ENCODE measurements around the gene BTBD2.

BTBD2 gene

DNA sequence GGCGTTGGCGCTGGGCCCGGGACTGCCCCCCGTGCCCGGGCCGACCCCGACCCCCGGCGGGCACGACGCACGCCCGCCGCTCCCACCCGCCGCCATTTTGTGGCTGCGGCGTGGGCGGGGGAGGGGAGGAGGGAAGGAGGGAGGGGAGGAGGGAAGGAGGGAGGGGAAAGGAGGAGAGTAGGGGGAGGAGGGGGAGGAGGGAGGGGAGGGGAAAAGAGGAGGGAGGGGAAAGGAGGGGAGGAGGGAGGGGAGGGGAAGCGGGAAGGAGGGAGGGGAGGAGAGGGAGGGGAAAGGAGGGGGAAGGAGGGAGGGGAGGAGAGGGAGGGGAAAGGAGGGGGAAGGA lies at the start of gene BTBD2:
Gene BTBD2 (minus strand): TSS at position 107 of the 343 bp plus-strand sequence. CDS start 11 bp downstream, at position 96.
- peak; percentile 57 to 65 for DNase-seq (ENCODE audit: low read depth in 2 of 2)

DNA sequence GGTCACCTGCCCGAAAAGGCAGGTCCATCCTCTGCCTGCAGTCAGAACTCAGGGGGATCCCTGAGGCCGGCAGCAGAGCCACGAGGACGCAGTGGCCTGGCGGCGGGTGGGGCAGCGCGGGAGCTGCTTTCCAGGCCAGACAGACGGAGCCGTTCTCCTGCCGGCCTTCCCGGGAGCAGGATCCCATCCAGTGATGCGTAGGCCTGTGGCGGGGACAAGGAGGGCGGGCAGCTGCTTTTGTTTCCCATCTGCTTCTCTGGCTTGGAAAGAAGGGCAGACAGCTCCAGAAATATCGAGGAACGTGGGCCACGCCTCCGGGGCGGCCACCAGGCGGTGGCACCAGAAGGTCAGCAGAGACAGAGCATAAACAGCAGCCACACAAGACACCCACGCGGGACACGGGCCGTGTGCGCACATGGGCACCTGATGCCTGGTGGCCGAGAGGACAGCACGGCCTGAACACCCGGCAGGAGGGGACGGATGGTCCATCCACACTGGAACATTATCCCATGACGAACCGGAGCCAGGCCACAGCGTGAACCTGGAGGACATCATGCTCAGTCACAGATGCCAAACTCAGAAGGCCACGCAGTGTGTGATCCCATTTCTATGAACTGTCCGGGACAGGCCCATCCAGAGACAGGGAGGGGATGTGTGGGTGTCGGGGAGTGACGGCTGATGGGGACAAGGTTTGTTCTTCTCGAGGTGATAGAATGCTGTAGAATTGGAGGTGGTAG lies 49.4 kb upstream of the BTBD2 start:
- no peak for DNase-seq (ENCODE audit: low read depth in 2 of 2)

DNA sequence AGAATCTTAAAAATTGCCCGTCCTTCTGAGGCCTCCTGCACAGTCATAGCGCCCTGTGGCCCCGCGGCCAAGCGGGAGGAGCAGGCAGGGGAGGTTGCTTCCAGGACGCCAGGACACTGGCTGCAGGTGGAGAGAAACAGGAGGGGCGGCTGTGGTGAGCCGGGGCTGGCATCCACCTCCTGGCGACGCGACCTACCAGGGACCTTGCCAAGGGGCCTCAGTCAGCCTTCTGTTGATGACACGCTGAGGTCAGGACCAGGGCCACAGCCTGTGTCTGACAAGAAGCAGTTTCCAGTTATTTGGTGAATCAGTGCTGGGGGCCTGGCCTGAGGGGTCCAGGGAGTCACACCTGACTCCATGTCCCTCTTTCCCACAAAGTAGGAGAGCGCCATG lies 48.9 kb upstream of the BTBD2 start:
- no peak for DNase-seq (ENCODE audit: low read depth in 2 of 2)

DNA sequence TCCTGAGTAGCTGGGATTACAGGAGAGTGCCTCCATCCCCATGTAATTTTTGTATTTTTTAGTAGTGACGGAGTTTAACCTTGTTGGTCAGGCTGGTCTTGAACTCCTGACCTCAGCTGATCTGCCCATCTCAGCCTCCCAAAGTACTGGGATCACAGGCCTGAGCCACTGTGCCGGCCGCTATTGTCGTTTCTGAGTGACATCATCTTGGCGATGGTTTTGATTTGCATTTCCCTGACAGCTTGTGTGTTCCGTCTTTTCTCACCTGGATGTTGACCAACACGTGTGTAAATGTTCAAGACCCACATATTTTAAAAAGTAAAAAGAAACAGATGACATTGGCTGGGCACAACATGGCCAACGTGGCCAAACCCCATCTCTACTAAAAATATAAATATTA lies 48.3 kb upstream of the BTBD2 start:
- DNase-seq (ENCODE audit: low read depth in 2 of 2), result no peak

DNA sequence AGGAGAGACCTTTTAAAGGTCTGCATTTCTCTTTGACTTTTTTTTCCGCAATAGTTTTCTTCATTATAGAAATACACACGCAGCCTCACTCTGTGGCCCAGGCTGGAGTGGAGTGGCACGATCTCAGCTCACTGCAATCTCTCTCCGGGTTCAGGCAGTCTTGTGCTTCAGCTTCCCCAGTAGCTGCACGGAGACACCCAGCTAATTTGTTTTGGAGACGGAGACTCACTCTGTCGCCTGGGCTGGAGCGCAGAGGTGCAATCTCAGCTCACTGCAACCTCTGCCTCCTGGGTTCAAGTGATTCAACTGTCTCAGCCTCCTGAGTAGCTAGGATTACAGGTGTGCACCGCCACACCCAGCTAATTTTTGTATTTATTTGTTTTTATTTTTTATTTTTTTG lies 47.3 kb upstream of the BTBD2 start:
- no peak for DNase-seq (ENCODE audit: low read depth in 2 of 2)

DNA sequence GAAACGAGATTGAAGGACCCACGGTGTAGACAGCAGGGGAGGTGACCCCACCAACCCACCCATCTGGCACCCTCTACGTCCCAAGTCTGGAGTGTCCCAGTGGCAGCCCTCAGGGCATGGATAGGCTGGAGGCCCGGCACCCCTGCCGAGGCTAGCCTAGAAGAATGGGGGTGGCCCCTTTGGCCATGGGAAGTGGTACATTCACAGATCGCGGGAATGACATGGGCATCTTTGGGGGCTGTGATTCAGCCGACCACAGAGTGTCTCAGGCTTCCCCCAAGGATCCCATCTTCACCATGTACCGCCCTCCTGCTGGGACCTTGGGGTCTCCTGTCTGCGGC lies 46.8 kb upstream of the BTBD2 start:
- no peak for DNase-seq (ENCODE audit: low read depth in 2 of 2)

DNA sequence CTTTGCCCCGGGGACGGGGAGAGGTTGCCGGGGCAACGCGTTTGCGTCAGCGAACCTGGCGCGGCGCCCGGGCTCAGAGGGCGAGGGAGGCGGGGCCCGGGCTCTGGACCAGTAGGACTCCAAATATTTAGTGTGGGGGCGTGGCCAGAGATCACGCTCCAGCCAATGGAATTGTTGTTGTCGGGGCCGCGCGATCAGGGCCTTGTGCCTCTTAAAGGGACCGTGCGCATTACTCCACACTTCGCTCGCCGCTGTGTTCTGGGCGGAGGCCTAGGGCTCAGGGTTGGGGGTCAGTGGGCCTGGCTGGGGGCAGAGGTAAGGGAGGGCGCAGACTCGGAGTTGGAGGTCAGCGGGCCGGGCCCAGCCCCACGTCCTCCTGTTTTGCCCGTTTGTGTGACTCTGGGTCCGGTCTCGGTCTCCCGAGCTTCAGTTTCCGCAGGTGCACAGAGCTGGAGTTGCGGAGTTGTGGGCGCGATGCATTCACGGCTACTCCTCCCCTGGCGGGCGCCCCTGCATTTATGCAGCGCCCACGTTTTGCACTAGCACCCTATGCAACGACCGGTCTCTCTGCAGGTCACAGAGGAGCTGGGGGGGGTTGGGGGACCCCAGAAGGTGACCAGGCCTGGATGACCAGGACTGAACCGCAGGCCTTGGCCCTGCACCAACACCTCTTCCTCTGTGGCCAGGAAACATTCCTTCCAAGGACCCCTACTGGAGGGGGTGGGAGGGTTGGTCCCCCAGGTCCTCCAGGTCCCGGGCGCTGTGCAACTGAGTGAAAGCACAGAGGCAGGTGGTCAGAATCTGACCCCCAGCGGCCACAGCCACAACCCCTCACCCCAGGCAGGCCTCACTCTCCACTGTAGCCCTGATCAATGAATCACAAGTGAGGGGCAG lies 46.2 kb upstream of the BTBD2 start:
- DNase-seq (ENCODE audit: low read depth in 2 of 2), result peak; percentile 99

DNA sequence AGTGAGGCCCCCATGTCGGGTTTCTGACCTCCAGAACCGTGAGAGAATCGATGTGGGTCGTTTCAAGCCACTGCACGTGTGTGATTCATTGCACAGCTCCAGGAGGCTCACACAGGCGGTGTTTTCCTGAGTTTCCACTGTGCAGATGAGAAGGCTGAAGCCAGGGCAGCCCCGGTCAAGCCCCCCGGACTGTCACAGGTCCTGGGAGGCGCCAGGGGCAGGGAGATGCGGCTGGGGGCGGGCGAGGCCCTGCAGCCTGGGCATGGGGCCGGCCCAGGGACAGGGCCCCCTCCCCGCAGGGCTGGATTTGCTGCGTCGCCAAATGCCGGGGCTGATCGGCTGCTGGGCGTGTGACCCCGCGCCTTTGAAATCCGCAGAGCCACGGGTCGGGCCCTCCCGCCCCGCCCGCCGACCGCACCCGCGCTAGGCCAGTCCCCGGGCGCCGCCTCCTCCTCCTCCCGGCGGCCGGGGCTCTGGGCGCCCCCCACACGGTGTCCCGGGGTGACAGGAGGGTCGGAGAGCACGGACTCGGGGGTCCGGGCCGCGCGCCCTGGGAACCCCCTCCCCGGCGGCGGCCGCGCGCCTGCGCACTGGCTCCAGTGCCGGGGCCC lies 45.5 kb upstream of the BTBD2 start:
- DNase-seq (ENCODE audit: low read depth in 2 of 2), result no peak

DNA sequence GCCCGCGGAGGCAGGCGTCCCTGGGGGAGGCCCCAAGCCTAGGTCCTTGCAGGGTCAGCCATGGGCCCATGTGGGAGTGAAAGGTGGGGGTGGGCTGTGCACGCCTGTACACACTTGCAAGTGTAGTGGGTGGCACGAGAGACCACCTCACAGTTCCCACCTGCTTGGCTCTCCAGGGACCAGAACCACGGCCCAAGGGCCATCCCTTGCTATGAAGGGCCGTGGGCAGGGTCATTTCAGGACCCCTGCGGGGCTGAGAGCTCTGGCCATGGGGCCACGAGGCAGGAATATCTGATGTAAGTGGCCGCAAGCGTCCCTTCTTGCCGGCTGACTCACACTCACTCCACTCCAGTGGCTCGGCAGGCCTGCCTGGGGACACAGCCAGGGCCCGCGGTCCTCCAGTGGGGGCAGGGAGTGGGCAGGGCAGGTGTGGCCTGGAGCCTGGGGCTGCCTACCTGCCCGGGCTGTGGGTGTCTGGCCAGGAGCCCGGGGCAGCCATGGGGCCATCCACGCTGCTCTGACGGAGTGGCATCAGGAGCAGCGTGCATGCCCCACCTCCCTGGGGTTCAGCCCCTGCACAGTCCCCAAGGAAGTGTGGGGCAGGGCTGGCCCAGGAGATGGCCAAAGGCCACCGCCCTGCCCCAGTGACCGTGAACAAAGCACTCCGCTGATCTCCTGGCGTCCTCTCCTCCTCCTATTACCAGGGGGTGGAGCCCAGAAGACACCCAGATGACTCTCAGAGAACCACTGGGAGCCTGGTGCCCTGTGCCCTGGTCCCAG lies 44.1 kb upstream of the BTBD2 start:
- DNase-seq (ENCODE audit: low read depth in 2 of 2), result no peak

DNA sequence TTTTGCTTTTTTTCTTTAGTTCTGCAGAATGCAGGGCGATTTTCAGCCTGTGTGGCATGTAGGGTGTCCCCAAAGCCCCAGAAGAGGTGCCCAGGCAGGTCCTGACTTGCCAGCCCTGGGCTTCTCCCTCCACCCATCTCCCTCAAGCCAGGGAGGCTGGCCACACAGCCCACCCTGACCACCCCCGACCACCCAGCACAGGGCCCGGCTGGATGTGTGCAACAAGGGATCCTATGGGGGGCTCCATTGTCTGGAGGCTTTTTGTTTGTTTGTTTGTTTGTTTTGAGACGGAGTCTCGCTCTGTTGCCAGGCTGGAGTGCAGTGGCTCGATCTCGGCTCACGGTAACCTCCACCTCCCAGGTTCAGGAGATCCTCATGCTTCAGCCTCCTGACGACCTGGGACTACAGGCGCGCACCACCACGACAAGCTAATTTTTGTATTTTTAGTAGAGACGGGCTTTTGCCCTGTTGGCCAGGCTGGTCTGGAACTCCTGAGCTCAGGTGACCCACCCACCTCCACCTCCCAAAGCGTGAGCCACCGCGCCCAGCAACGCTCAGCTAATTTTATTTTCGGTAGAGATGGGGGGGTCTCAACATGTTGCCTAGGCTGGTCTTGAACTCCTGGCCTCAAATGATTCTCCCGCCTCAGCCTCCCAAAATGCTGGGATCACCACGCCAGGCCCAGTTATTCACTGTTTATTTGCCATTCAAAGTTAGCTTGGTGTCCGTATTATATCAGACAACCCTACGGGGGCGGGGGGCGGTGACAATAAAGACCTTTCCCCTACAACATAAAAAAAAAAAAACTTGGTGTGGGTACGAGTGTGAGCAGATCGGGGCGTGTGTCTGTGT lies 43.3 kb upstream of the BTBD2 start:
- DNase-seq (ENCODE audit: low read depth in 2 of 2), result no peak

DNA sequence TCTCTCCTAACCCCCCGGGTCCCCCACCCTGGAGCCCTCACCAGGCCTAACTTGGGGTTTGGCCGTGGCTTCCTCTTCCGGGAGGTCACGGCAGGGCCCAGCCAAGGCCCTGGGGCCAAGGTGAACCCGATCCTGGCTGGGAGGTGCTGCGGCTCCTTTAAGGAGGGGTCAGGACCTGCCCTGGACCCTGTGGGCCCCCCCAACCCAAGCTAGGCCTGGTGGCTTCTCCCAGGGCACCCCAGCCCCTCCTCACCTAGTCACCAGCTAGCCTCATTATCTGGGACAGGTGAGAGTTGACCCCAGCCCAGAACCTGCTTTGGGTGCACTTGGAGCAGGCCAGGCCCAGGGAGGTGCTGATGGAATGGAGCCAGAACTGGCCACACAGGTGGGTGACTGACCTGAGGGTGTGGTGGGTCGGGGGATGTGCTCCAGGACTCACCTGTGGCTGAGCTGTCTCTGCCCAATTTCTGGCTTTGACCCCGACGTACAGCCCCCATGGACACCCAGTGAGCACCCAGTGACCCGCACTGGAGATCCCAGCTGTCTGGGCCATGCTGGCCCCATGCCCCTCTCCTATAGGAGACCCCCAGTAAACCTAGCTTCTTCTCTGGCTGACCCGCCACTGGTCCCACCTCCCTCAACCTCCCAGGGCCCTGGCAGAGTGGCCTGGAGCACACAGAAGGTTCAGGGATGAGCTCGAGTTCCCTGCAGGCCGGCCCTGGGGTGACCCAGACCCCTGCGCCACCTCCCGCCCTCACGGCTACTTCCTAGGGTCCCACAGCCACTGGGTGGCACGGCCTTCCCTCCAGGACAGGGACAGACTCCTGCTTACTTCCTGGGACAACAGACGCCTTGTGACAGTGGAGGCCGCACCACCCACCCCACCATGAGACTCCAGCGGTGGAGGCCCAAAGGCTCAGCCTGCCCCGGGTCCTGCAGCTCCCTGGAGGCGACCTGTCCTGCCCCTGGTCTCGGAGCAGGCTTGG lies 42.3 kb upstream of the BTBD2 start:
- no peak for DNase-seq (ENCODE audit: low read depth in 2 of 2)

DNA sequence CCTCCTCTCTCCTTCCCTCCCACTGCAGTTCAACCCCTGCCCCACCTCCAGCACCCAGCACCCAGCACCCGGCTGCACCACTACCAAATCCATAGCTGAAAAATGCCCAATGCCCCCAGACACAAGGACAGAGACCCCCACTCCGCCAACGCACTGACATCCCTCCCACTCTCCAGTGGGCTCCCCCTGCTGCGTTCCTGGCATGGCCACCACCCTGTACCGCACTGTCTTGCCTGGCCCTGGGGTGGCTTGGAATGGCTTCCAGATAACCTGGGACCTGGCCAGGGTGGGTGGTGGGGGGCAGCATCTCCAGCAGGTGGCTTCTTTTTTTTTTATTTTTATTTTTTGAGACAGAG lies 41.3 kb upstream of the BTBD2 start:
- DNase-seq (ENCODE audit: low read depth in 2 of 2), result no peak

DNA sequence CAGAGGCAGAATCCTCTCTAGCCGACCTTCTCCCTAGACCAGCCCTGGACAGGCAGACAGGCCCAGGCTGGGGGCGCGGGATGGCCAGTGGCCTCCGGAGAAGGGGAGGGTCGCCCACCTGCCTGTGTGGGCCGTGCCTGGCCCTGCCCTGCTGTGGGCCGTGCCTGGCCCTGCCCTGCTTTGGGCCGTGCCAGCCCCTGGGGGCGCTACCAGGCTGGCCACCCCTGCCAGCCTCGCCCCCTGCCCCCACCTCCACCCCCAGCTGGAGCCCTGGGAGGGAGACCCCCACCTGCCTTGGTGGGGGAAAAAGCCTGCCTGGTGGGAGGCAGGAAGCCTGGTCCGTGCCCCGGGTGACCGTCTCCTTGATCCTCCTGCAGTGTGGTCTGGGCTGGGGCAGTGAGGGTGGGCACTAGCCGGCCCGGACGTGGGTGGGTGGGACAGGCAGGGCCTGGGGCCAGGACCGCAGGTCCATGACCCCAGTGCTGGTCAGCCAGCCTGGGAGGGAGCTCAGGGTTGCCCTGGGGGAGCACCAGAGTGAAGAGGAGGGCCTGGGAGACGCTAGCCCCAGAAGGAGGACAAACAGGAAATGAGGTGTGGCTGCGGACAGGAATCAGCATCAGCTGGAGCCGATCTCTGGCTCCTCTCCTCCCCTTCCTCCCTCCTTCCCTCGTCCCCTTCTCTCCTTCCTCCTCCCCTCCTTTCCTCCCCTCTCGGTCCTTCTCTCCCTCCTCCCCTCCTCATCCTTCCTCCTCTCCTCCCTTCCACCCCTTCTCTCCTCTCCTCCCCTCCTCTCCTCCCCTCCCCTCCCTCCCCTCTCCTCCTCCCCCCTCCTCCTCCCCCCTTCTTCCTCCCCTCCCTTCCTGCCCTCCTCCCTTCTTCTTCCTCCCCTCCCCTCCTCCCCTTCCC lies 40.7 kb upstream of the BTBD2 start:
- no peak for DNase-seq (ENCODE audit: low read depth in 2 of 2)

DNA sequence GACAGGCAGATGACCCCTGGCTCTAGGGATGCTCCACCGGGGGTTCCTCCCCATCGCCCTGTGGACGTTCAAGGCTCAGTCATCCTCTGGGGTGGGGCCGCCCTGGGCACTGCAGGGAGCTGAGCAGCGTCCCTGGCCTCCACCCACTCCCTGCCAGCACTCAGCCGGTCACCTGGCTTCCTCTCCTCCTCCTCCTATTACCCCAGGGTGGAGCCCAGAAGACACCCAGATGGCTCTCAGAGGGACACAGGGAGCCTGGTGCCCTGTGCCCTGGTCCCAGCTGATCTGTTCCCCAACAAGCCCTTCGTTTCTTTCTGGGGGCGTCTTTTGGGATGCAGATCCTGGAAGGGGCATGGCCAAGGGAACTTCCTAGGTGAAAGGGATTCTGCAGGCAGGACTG lies 39.2 kb upstream of the BTBD2 start:
- no peak for DNase-seq (ENCODE audit: low read depth in 2 of 2)

DNA sequence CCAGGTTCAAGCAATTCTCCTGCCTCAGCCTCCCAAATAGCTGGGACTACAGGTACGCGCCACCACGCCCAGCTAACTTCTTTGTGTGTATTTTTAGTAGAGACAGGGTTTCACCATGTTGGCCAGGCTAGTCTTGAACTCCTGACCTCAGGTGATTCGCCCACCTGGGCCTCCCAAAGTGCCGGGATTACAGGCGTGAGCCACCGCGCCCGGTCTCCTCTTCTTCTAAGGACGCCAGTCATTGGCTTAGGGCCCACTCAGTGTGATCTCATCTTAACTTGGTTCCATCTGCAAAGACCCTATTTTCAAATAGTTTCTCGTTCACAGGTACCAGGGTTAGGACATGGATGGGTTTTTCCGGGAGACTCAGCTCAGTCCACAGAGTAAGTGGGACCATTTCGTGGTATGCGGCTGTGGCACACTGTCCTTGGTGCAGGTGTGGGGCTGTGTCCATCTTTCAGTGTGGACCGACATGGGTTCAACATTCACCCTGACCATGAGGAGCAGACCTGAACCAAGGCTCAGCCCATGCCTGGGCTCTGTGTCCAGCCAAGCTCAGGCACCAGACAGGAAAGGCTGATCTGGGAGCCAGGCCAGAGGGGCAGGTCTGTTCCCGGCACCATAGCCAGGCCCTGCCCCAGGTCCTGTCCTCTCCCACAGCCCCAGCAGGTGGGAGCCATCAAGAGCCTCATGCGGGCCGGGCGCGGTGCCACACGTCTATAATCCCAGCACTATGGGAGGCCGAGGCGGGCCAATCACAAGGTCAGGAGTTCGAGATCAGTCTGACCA lies 38.3 kb upstream of the BTBD2 start:
- no peak for DNase-seq (ENCODE audit: low read depth in 2 of 2)

DNA sequence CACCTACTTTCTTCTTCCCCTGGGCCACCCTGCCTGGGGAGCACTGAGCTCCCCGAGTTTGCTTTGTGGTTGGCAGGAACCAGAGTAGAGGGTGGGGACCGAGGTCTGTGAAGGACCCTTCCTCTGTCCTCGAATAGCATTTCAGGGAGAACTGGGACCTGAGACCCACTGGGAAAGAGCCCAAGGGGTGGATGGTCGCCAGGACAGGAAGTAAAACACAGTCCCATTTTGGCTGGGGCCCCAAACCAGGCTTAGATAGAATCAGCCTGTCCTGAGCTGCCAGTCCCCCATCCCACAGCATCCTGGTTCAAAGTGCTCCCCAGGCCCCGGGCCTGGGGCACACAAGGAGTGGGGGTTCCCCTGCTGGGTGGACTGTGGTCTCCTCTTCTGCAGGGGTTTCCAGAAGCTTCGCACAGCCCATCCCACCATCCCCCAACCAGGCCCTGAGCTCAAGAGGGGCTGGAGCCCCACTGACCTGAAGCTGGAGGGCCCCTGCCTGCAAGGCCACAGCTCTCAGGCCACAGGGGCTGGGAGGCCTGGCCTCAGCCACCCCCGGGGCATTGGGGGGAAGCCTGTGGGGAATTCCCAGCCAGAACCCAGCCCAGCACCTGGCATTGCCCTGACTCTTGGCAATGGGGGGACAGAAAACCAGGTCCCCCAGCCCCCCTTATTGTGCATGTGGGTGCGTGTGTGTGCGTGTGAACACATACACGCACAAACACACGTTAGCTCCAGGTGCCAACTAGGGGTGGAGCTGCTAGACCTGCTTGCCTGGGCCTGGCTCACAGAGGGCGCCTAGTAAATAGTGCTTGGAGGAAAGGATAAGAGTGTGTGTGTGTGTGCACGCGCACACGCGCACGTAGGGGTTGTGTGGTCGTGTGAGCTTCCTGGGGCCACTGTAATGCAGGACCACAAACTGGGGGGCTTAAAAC lies 36.5 kb upstream of the BTBD2 start:
- DNase-seq (ENCODE audit: low read depth in 2 of 2), result no peak
